Suprapubic skin (tissue), 3 donors: Measurements from ENCODE around the gene IL17RC.

Source experiments
- POLR2A ChIP-seq, 2 donors: fragments of 450-650 bp; IDR thresholded peaks; one replicate each; pipeline ENCODE4 v1.6.1; 2017; ENCODE audit warnings: antibody characterized with exemption in 2 of 2, mild to moderate bottlenecking in 2 of 2, moderate library complexity in 2 of 2
- TF ChIP-seq, protein P1 (sequence below), 2 donors: fragments of 200-600 bp in 1 of 2; fragments of 450-650 bp in 1 of 2; sonication (generic) in 1 of 2; IDR thresholded peaks; one replicate each; pipeline ENCODE4 v1.5.1; 2016 to 2019; ENCODE audit warnings: antibody characterized with exemption in 2 of 2, mild to moderate bottlenecking in 1 of 2, moderate library complexity in 1 of 2

DNA sequence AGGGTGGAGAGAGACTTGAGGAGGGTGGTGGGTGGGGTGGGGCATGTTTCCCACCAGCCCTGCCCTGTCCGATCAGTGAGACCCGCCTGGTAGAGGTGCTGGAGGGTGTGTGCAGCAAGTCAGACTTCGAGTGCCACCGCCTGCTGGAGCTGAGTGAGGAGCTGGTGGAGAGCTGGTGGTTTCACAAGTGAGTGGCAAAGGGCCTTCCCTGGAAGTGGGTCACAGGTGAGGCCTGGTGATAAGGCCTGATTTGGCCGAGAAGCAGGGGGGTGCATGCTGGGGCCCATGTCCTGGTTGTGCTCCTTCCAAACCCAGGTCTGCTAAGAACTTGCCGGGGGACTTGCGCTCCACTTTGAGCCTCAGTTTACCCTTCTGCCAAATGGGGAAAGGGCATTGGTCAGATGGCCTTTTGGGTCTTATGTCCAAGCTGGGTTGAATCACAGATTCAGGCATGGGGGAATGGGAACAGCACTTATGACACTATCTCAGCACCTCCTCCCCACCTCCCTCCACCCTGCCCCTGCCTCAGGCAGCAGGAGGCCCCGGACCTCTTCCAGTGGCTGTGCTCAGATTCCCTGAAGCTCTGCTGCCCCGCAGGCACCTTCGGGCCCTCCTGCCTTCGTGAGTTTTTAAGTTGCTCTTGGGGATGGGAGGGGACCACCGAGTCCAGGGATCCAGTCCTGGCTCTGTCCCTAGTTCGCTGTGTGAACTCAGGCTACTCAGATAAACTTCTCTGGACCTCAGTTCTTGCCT is 20.8 kb downstream of the IL17RC start:
- no peak for TF ChIP-seq POLR2A (IDR thresholded peaks at IDR 0.05)
- TF ChIP-seq, protein P1, sequence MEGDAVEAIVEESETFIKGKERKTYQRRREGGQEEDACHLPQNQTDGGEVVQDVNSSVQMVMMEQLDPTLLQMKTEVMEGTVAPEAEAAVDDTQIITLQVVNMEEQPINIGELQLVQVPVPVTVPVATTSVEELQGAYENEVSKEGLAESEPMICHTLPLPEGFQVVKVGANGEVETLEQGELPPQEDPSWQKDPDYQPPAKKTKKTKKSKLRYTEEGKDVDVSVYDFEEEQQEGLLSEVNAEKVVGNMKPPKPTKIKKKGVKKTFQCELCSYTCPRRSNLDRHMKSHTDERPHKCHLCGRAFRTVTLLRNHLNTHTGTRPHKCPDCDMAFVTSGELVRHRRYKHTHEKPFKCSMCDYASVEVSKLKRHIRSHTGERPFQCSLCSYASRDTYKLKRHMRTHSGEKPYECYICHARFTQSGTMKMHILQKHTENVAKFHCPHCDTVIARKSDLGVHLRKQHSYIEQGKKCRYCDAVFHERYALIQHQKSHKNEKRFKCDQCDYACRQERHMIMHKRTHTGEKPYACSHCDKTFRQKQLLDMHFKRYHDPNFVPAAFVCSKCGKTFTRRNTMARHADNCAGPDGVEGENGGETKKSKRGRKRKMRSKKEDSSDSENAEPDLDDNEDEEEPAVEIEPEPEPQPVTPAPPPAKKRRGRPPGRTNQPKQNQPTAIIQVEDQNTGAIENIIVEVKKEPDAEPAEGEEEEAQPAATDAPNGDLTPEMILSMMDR (IDR thresholded peaks at IDR 0.05): no peak
